Neural progenitor cell (in vitro differentiated cells): ENCODE results near the gene MXRA8. TPM values are rescaled to one million over a fixed set of nuclear protein-coding genes. Genes with fewer than 3 reads are reported as not detected.

ENCODE experiments used
- DNase-seq: peaks from one replicate; pipeline ENCODE4 v3.0.0-alpha.2; 2016; ENCODE audit warnings: low spot score
- H2AFZ ChIP-seq: fragments of 200-600 bp; sonication (generic); replicated peaks from 2 replicates; pipeline ENCODE4 v1.6.1; 2016; ENCODE audit warnings: antibody characterized with exemption
- H3F3A ChIP-seq: fragments of 200-600 bp; sonication (generic); 2 replicates; pipeline ENCODE4 v1.6.1; 2016; ENCODE audit warnings: antibody characterized with exemption, low read depth
- H3K27ac ChIP-seq: fragments of 200-600 bp; sonication (generic); 2 replicates; pipeline ENCODE4 v1.5.1; 2016; ENCODE audit warnings: mild to moderate bottlenecking
- H3K27me3 ChIP-seq: fragments of 200-600 bp; sonication (generic); 2 replicates; pipeline ENCODE4 v1.6.1; 2016; ENCODE audit warnings: mild to moderate bottlenecking, moderate library complexity
- H3K36me3 ChIP-seq: fragments of 200-600 bp; sonication (generic); 2 replicates; pipeline ENCODE4 v1.5.1; 2016
- H3K4me1 ChIP-seq: fragments of 200-600 bp; sonication (generic); 2 replicates; pipeline ENCODE4 v1.6.1; 2016; ENCODE audit warnings: mixed run types
- H3K4me2 ChIP-seq: fragments of 200-600 bp; sonication (generic); 2 replicates; pipeline ENCODE4 v1.6.1; 2016
- H3K4me3 ChIP-seq: fragments of 200-600 bp; sonication (generic); 2 replicates; pipeline ENCODE4 v1.5.1; 2016
- H3K79me2 ChIP-seq: fragments of 200-600 bp; sonication (generic); 2 replicates; pipeline ENCODE4 v1.6.1; 2016; ENCODE audit warnings: low read depth
- H3K9ac ChIP-seq: fragments of 200-600 bp; sonication (generic); 2 replicates; pipeline ENCODE4 v1.6.1; 2016
- H3K9me3 ChIP-seq: fragments of 200-600 bp; sonication (generic); 2 replicates; pipeline ENCODE4 v1.5.1; 2016; ENCODE audit warnings: low read depth
- H4K20me1 ChIP-seq: fragments of 200-600 bp; sonication (generic); 2 replicates; pipeline ENCODE4 v1.6.1; 2016; ENCODE audit warnings: low read depth
- H3K27ac Mint-ChIP-seq: 3 replicates; pipeline ENCODE4 v1.8.0; 2021; ENCODE audit warnings: mixed read lengths
- H3K27me3 Mint-ChIP-seq: 2 replicates; pipeline ENCODE4 v1.8.0; 2022; ENCODE audit warnings: low read depth, mild to moderate bottlenecking, inconsistent platforms, moderate library complexity, mixed read lengths; ENCODE audit not compliant: insufficient read depth
- H3K36me3 Mint-ChIP-seq: 3 replicates; pipeline ENCODE4 v1.8.0; 2021; ENCODE audit warnings: mixed read lengths
- H3K4me1 Mint-ChIP-seq: 3 replicates; pipeline ENCODE4 v1.8.0; 2021; ENCODE audit warnings: mixed read lengths
- H3K4me3 Mint-ChIP-seq: 3 replicates; pipeline ENCODE4 v1.8.0; 2021; ENCODE audit warnings: mild to moderate bottlenecking, moderate library complexity, mixed read lengths
- H3K9me3 Mint-ChIP-seq: 3 replicates; pipeline ENCODE4 v1.8.0; 2020; ENCODE audit warnings: mixed read lengths
- EZH2 ChIP-seq: fragments of 200-600 bp; sonication (generic); IDR thresholded peaks from 2 replicates; pipeline ENCODE4 v1.6.1; 2017; ENCODE audit warnings: antibody characterized with exemption, mild to moderate bottlenecking, moderate library complexity
- EZH2phosphoT487 ChIP-seq: fragments of 200-600 bp; sonication (generic); IDR thresholded peaks from 2 replicates; pipeline ENCODE4 v1.6.1; 2017; ENCODE audit warnings: antibody characterized with exemption
- total RNA-seq: library from RNA; depleted of rRNA; stranded (reverse); fragments of >200 nt; gene quantifications from 2 replicates; pipeline ENCODE4 v1.2.3, GENCODE V29; 2015; ENCODE audit warnings: low replicate concordance
- TF ChIP-seq, protein P1 (sequence below): fragments of 200-600 bp; sonication (generic); IDR thresholded peaks from 2 replicates; pipeline ENCODE4 v1.5.1; 2017; ENCODE audit warnings: antibody characterized with exemption, mild to moderate bottlenecking

MXRA8 gene
- total RNA-seq, 1 donor from 2014 or later = 6.8 TPM

DNA sequence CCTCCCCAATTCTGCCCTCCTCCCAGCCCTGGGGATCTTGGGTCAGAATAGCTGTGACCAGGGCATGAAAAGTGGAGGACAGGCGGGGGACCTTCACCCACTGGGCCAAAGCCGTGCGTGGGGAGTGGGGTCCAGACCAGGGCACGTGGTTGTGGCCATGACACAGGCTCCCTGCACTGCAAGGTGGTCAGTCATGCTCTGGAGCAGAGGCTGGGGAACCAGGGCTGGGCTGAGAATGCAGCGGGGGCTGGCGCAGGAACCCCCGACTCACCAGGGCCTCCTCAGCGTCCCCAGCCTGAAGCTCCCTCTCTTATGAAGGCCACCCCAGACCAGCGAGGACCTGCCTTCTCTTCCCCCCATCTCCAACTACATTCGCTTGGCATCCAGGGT, 11.9 kb downstream of the MXRA8 start:
- H3K4me3 Mint-ChIP-seq = peak overlapping the region; percentile 87
- peaks cover 67% of the 10 kb centered on the region for H4K20me1 ChIP-seq
- no peak overlapping the region for H3K9ac ChIP-seq

DNA sequence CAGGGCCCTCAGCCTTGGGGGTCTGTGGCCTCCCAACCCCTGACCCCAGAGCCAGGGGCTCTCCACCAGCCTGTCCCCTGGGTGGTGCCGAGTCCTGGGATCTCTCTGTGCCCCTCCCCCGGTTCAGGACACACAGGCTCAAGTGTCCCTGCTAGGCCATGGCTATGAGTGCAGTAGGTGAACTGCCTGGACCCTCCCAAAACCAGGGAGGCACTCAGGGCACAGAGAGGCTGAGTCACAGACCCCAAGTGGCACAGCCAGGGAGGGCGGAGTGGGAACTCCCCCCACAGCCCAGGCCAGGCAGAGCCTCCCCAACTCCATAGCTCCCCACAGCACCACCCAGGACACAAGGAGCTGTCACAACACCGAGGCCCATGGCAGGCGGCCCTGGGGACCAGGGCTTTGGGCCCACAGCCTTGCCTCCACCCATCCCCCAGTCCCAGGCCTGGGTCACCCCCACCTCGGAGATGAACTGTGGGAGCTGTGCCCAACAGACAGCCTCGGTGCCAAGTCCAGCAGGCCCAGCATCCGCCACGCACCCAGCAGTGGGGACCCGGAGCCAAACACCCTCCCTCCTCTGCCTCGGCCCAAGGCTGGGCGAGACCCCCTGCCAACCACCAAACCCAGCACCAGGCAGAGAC, 12.4 kb downstream of the MXRA8 start:
- no peak overlapping the region for H3K4me2 ChIP-seq
- no peaks in the 10 kb centered on the region for H3K27me3 ChIP-seq
- H3K4me3 Mint-ChIP-seq = no peak overlapping the region
- H3K9me3 ChIP-seq = no peaks in the 10 kb centered on the region
- no peak overlapping the region for H3K9ac ChIP-seq
- H4K20me1 ChIP-seq = peaks cover 65% of the 10 kb centered on the region
- H3F3A ChIP-seq = peaks cover 17% of the 10 kb centered on the region
- TF ChIP-seq EZH2 = no peak
- TF ChIP-seq, protein P1, sequence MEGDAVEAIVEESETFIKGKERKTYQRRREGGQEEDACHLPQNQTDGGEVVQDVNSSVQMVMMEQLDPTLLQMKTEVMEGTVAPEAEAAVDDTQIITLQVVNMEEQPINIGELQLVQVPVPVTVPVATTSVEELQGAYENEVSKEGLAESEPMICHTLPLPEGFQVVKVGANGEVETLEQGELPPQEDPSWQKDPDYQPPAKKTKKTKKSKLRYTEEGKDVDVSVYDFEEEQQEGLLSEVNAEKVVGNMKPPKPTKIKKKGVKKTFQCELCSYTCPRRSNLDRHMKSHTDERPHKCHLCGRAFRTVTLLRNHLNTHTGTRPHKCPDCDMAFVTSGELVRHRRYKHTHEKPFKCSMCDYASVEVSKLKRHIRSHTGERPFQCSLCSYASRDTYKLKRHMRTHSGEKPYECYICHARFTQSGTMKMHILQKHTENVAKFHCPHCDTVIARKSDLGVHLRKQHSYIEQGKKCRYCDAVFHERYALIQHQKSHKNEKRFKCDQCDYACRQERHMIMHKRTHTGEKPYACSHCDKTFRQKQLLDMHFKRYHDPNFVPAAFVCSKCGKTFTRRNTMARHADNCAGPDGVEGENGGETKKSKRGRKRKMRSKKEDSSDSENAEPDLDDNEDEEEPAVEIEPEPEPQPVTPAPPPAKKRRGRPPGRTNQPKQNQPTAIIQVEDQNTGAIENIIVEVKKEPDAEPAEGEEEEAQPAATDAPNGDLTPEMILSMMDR = no peak
- no peak for TF ChIP-seq EZH2phosphoT487
- no peak overlapping the region for H3K4me3 ChIP-seq
- H3K4me1 Mint-ChIP-seq = peaks cover 4% of the 10 kb centered on the region
- peaks cover 12% of the 10 kb centered on the region for H3K4me1 ChIP-seq
- peaks cover 47% of the 10 kb centered on the region for H3K79me2 ChIP-seq
- no peak overlapping the region for H3K27ac Mint-ChIP-seq
- H3K36me3 ChIP-seq = no peaks in the 10 kb centered on the region
- no peak for DNase-seq
- no peaks in the 10 kb centered on the region for H3K27me3 Mint-ChIP-seq
- no peak overlapping the region for H3K27ac ChIP-seq
- no peaks in the 10 kb centered on the region for H3K9me3 Mint-ChIP-seq
- peaks cover 5% of the 10 kb centered on the region for H3K36me3 Mint-ChIP-seq
- H2AFZ ChIP-seq = no peak overlapping the region

More for the DNA sequence above, 11.9 kb downstream of the MXRA8 start:
- Histone ChIP-seq H3K9me3 (no peaks in the 10 kb centered on the region), H3K27me3 (no peaks in the 10 kb centered on the region), H3K36me3 (no peaks in the 10 kb centered on the region), H3K79me2 (peaks cover 47% of the 10 kb centered on the region), H3K4me1 (peaks cover 12% of the 10 kb centered on the region), H3K4me3 (no peak overlapping the region), H3K4me2 (no peak overlapping the region), H2AFZ (no peak overlapping the region), H3K27ac (no peak overlapping the region), H3F3A (peaks cover 16% of the 10 kb centered on the region)
- H3K27ac Mint-ChIP-seq = no peak overlapping the region
- no peaks in the 10 kb centered on the region for H3K27me3 Mint-ChIP-seq
- TF ChIP-seq, protein P1 = no peak
- TF ChIP-seq EZH2phosphoT487 = no peak
- TF ChIP-seq EZH2 = no peak
- no peaks in the 10 kb centered on the region for H3K9me3 Mint-ChIP-seq
- no peak for DNase-seq
- H3K4me1 Mint-ChIP-seq = peaks cover 4% of the 10 kb centered on the region
- peaks cover under 1% of the 10 kb centered on the region for H3K36me3 Mint-ChIP-seq

DNA sequence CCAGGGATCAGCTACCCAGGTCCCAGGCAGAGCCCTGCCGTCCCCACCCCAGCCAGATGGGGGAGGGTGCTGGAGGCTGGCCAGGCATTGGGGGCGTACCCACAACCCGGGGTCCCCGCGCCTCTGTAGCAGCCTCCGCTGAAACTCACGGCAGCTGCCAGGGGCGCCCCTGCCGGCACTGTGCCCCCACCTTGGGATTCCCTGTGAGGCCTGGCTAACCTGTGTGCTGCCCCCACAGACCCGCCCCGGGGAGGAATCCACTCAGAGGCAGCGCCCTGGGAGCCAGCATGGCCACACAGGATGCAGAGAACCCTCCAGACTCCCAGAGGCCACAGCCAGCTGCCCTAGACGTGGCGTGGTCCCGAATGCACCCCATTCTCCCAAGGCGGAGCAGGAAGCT, 13.0 kb downstream of the MXRA8 start:
- Histone ChIP-seq H3K9me3 (no peaks in the 10 kb centered on the region), H3K79me2 (peaks cover 47% of the 10 kb centered on the region), H3K36me3 (no peaks in the 10 kb centered on the region), H3F3A (peaks cover 18% of the 10 kb centered on the region), H3K4me1 (peaks cover 12% of the 10 kb centered on the region), H3K27ac (no peak overlapping the region), H3K27me3 (no peaks in the 10 kb centered on the region), H4K20me1 (peaks cover 65% of the 10 kb centered on the region), H3K4me3 (no peak overlapping the region), H3K4me2 (no peak overlapping the region), H3K9ac (no peak overlapping the region), H2AFZ (no peak overlapping the region)
- H3K9me3 Mint-ChIP-seq = no peaks in the 10 kb centered on the region
- no peak overlapping the region for H3K27ac Mint-ChIP-seq
- no peak overlapping the region for H3K4me3 Mint-ChIP-seq
- H3K36me3 Mint-ChIP-seq = peaks cover 10% of the 10 kb centered on the region
- H3K4me1 Mint-ChIP-seq = peaks cover 4% of the 10 kb centered on the region
- DNase-seq = no peak
- TF ChIP-seq EZH2 (no peak), EZH2phosphoT487 (no peak)
- TF ChIP-seq, protein P1 = no peak
- no peaks in the 10 kb centered on the region for H3K27me3 Mint-ChIP-seq
